HCT116 (cell line): ENCODE data around the gene INPP5E. TPM values are rescaled to one million over a fixed set of nuclear protein-coding genes. Genes with fewer than 3 reads are reported as not detected.

Experiments
- ATAC-seq: fragments of 200-7000 bp; cut with Tn5 transposase; 2 replicates; pipeline ENCODE4 v1.9.1; 2020; ENCODE audit warnings: mild to moderate bottlenecking, moderate library complexity
- BruUV-seq: library from RNA; stranded (reverse); fragments of 400-500 nt; replicated peaks from 2 replicates; lab custom pipeline; 2021; lab: Mats Ljungman, UMichigan
- CTCF ChIA-PET: fragments of 300-600 bp; sonication (Branson Sonifier 250); formaldehyde crosslinking; loops from one replicate; lab custom pipeline; 2021; ENCODE audit warnings: antibody characterized with exemption; lab: Charles Lee
- POLR2A ChIA-PET: fragments of 300-600, 350-600 bp; sonication (Branson Sonifier 250); formaldehyde crosslinking; loops from one replicate; lab custom pipeline; 2021; ENCODE audit warnings: antibody characterized with exemption; lab: Charles Lee
- RAD21 ChIA-PET, 2 experiments: fragments of 300-600 bp; sonication (Branson Sonifier 250); formaldehyde crosslinking; loops; one replicate each; lab custom pipeline; 2023; ENCODE audit warnings: low total read pairs in 2 of 2; ENCODE audit not compliant: uncharacterized antibody in 2 of 2, unreplicated experiment in 2 of 2, low non-redundant PET in 1 of 2; lab: Charles Lee
- DNase-seq: peaks from one replicate; pipeline ENCODE4 v3.0.0-alpha.2; 2010; ENCODE audit warnings: low read depth, low spot score
- H2AFZ ChIP-seq: fragments of 200-600 bp; shearing (Covaris generic), sonication (generic); 2 replicates; pipeline ENCODE4 v1.6.1; 2017; ENCODE audit warnings: low read depth, mixed run types, mixed read lengths, antibody characterized with exemption, low read length; ENCODE audit not compliant: poor library complexity, severe bottlenecking
- H3K27ac ChIP-seq: 2 replicates; pipeline ENCODE4 v1.5.1; 2012; ENCODE audit warnings: low read depth, low read length
- H3K27me3 ChIP-seq: fragments of 200-600 bp; sonication (generic); 2 replicates; pipeline ENCODE4 v1.6.1; 2016; ENCODE audit warnings: mixed run types, low read length, mixed read lengths; ENCODE audit not compliant: insufficient read depth
- H3K36me3 ChIP-seq, 2 experiments: fragments of 200-500 bp in 1 of 2; fragments of 200-600 bp in 1 of 2; sonication (Bioruptor generic) in 1 of 2; sonication (generic) in 1 of 2; 2 replicates each; pipeline versions ENCODE4 v1.5.1 to v1.6.1; 2014 to 2016; ENCODE audit warnings: low read length in 2 of 2, inconsistent platforms in 1 of 2, mixed read lengths in 1 of 2, mixed run types in 1 of 2; ENCODE audit not compliant: insufficient read depth in 2 of 2, control insufficient read depth in 1 of 2
- H3K4me1 ChIP-seq, 2 experiments: fragments of 200-600 bp in 1 of 2; sonication (generic) in 1 of 2; 2 replicates each; pipeline versions ENCODE4 v1.5.1 to v1.6.1; 2012 to 2017; ENCODE audit warnings: low read length in 2 of 2, inconsistent platforms in 1 of 2, mild to moderate bottlenecking in 1 of 2, mixed read lengths in 1 of 2, mixed run types in 1 of 2, moderate library complexity in 1 of 2; ENCODE audit not compliant: insufficient read depth in 2 of 2, control insufficient read depth in 1 of 2
- H3K4me2 ChIP-seq: fragments of 200-600 bp; sonication (generic); 2 replicates; pipeline ENCODE4 v1.6.1; 2017; ENCODE audit warnings: mixed run types, low read length, mixed read lengths
- H3K4me3 ChIP-seq, 2 experiments: fragments of 200-600 bp in 1 of 2; sonication (generic) in 1 of 2; replicated peaks in 1 of 2; 2 replicates each; pipeline ENCODE4 v1.5.1; 2011 to 2016; ENCODE audit warnings: low read length in 2 of 2, control low read depth in 1 of 2, low read depth in 1 of 2, mild to moderate bottlenecking in 1 of 2, mixed read lengths in 1 of 2, mixed run types in 1 of 2
- H3K79me2 ChIP-seq: fragments of 200-600 bp; sonication (generic); 2 replicates; pipeline ENCODE4 v1.6.1; 2017; ENCODE audit warnings: mild to moderate bottlenecking, mixed run types, low read length, moderate library complexity, mixed read lengths; ENCODE audit not compliant: insufficient read depth
- H3K9ac ChIP-seq: fragments of 200-600 bp; sonication (generic); 2 replicates; pipeline ENCODE4 v1.6.1; 2016; ENCODE audit warnings: low read length, mixed read lengths
- H3K9me2 ChIP-seq: fragments of 200-600 bp; sonication (generic), shearing (Covaris generic); 2 replicates; pipeline ENCODE4 v1.6.1; 2017; ENCODE audit warnings: mixed run types, mild to moderate bottlenecking, moderate library complexity; ENCODE audit not compliant: insufficient read depth
- H3K9me3 ChIP-seq, 2 experiments: fragments of 200-500 bp in 1 of 2; fragments of 200-600 bp in 1 of 2; sonication (Bioruptor generic) in 1 of 2; sonication (generic) in 1 of 2; 2 replicates each; pipeline ENCODE4 v1.6.1; 2014 to 2017; ENCODE audit warnings: low read length in 2 of 2, mixed read lengths in 2 of 2, inconsistent platforms in 1 of 2, low read depth in 1 of 2, mild to moderate bottlenecking in 1 of 2, mixed run types in 1 of 2, moderate library complexity in 1 of 2; ENCODE audit not compliant: control insufficient read depth in 1 of 2, insufficient read depth in 1 of 2
- H4K20me1 ChIP-seq: fragments of 200-600 bp; sonication (generic), shearing (Covaris generic); 2 replicates; pipeline ENCODE4 v1.6.1; 2017; ENCODE audit warnings: mixed run types, mild to moderate bottlenecking, moderate library complexity; ENCODE audit not compliant: insufficient read depth
- CBX3 ChIP-seq: IDR thresholded peaks from 2 replicates; pipeline ENCODE4 v1.6.1; 2012; ENCODE audit warnings: low read depth
- CTCF ChIP-seq, 3 experiments: fragments of 200-600 bp in 1 of 3; sonication (generic) in 1 of 3; IDR thresholded peaks in 2 of 3; conservative IDR thresholded peaks in 1 of 3; 2 replicates each; pipeline ENCODE4 v1.5.1; 2012 to 2017; ENCODE audit warnings: low read depth in 2 of 3, low read length in 2 of 3, antibody characterized with exemption in 1 of 3, borderline replicate concordance in 1 of 3, control low read depth in 1 of 3, mild to moderate bottlenecking in 1 of 3, mixed read lengths in 1 of 3, mixed run types in 1 of 3, moderate library complexity in 1 of 3; ENCODE audit not compliant: insufficient read depth in 1 of 3
- EZH2phosphoT487 ChIP-seq: fragments of 200-600 bp; IDR thresholded peaks from 2 replicates; pipeline ENCODE4 v1.6.1; 2018; ENCODE audit warnings: antibody characterized with exemption, borderline replicate concordance
- SP1 ChIP-seq: IDR thresholded peaks from 2 replicates; pipeline ENCODE4 v1.6.1; 2012; ENCODE audit warnings: low read depth
- TCF7L2 ChIP-seq: IDR thresholded peaks from 2 replicates; pipeline ENCODE4 v1.7.0; 2011; ENCODE audit warnings: borderline replicate concordance, inconsistent platforms; ENCODE audit not compliant: insufficient read depth, insufficient read length; ENCODE audit errors: extremely low read depth
- ZBTB33 ChIP-seq: IDR thresholded peaks from 2 replicates; pipeline ENCODE4 v1.6.1; 2011; ENCODE audit warnings: mild to moderate bottlenecking, low read length, moderate library complexity; ENCODE audit not compliant: insufficient replicate concordance; ENCODE audit errors: extremely low read depth
- ZNF274 ChIP-seq: fragments of 200-500 bp; sonication (Bioruptor generic); IDR thresholded peaks from 2 replicates; pipeline ENCODE4 v1.6.1; 2014; ENCODE audit warnings: mild to moderate bottlenecking, low read depth, low read length, inconsistent platforms
- intact Hi-C: fragments of 100-400 bp; cut with micrococcal nuclease; formaldehyde crosslinking; loops from 2 replicates; pipeline ENCODE4 v1.10.0; 2022
- total RNA-seq: library from RNA; stranded (reverse); gene quantifications from one replicate; pipeline ENCODE4 v1.2.1, GENCODE V29; 2021; ENCODE audit not compliant: unreplicated experiment

Gene INPP5E
- total RNA-seq, 1 experiment from 2014 or later = 23.8 TPM

- TF ChIP-seq SP1 = no peak
- TF ChIP-seq CTCF (IDR thresholded peaks at IDR 0.05 in 2 of 3, conservative IDR thresholded peaks at IDR 0.05 in 1 of 3; ENCODE audit: borderline replicate concordance in 1 of 3, insufficient read depth in 1 of 3, low read depth in 2 of 3, low read length in 2 of 3) = no peak
- TF ChIP-seq TCF7L2 = no peak
- TF ChIP-seq CBX3 = no peak
- TF ChIP-seq EZH2phosphoT487 = no peak
- no peak for TF ChIP-seq ZNF274
- no peak for TF ChIP-seq ZBTB33
- Histone ChIP-seq H2AFZ (no peak overlapping the region), H4K20me1 (no peaks in the 10 kb centered on the region; the same call in 1 of the 2 replicates), H3K79me2 (peaks cover 16% of the 10 kb centered on the region; the same call in 1 of the 2 replicates), H3K9me3 (no peaks in the 10 kb centered on the region), H3K36me3 (peaks cover 62 to 79% of the 10 kb centered on the region in 2 experiments), H3K9ac (no peak overlapping the region), H3K4me2 (no peak overlapping the region), H3K27ac (no peak overlapping the region), H3K4me1 (no peaks in the 10 kb centered on the region), H3K27me3 (no peaks in the 10 kb centered on the region), H3K4me3 (no peak overlapping the region), H3K9me2 (no peaks in the 10 kb centered on the region)
- ChIA-PET CTCF (no interaction called here), RAD21 (no interaction called here), POLR2A (no interaction called here)
- intact Hi-C loops = no loop called here
- ATAC-seq (no peak), DNase-seq (no peak)
- BruUV-seq = no TSS peak
These were observed 23.9 kb upstream of the INPP5E start for GRCh38 chr9:136463578-136463977.
